ENCODE results near the gene TSPO2. TPM values are rescaled to one million over a fixed set of nuclear protein-coding genes. Genes with fewer than 3 reads are reported as not detected.
A peak's percentile ranks its signal among the peaks of the same experiment; 100 is the strongest.

Gene TSPO2
- total RNA-seq, 1 experiment from 2014 or later = not detected

- Histone ChIP-seq H3K4me1 (ENCODE audit: insufficient read depth, low read length, poor library complexity, severe bottlenecking) (no peaks in the 10 kb centered on the region), H3K27me3 (replicated peaks; ENCODE audit: insufficient read depth, low read depth, low read length, poor library complexity) (no peaks in the 10 kb centered on the region), H3K27ac (ENCODE audit: low read depth, low read length, poor library complexity, severe bottlenecking) (no peak overlapping the region), H3K4me3 (ENCODE audit: low read depth, low read length, poor library complexity, severe bottlenecking) (no peak overlapping the region), H3K36me3 (ENCODE audit: insufficient read depth, low read length, poor library complexity, severe bottlenecking) (no peaks in the 10 kb centered on the region), H3K9me3 (ENCODE audit: low read depth, low read length, poor library complexity, severe bottlenecking) (no peaks in the 10 kb centered on the region)
- TF ChIP-seq EZH2 (IDR thresholded peaks at IDR 0.05; ENCODE audit: borderline replicate concordance, low read depth, low read length, poor library complexity, severe bottlenecking) (no peak), CTCF (conservative IDR thresholded peaks at IDR 0.05; ENCODE audit: low read depth, low read length) (no peak)
- ChIA-PET POLR2A (ENCODE audit: low non-redundant PET) (no interaction called here), CTCF (no interaction called here)
- BruUV-seq (replicated peaks) = no TSS peak
- intact Hi-C loops (cut with micrococcal nuclease; ENCODE audit: unreplicated experiment) = loop anchor here (5.0 kb wide), 1 partner anchor 1056 kb away; no protein-coding TSS in a partner anchor
- no peak for DNase-seq (ENCODE audit: low spot score)
Measured at GRCh38 chr6:41038205-41038604, 4.1 kb upstream of the TSPO2 start.

DNA sequence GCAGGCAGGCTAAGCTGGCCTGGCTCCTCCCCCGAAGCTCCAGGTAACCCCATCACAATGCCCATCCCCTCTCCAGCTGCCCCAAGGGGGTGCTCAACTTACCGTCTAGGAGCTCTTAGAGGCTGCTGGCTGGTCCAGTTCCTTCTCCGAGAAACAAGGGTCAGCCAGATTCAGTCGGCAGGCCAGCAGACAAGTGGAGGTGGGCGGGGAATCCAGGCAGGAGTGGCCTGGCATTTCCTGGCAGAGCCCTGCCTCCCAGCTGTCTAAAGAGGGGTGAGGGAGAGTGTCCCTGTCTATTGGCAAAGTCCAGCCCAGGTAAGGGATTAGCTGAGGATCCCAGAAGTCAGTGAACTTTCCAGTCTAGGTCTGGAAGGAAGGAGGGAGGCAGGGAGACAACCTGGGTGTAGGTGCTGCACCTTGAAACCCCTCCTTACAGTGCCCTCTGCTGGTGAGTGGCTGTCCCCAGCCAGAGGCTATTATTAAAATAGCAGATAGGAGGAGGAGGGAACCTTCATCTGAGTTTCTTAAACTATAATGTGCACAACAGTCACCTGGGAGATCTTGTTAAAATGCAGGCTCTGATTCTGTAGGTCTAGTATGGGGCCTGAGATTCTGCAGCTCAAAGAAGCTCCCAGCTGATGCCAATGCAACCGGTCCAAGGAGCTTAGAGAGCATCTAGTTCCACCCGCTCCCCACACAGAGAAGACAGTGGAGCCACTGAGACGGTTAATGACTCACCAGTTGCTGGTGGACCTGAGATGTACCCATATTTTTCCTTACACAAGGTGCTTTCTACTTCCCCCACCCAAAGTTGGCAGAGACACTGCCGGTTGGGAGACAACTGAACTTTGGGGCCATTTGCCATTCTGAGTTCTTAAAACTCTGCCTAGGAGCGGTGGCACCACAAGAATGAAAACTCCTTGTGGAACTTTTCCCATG is 2.9 kb upstream of the TSPO2 start, which contains the start of gene UNC5CL:
Gene UNC5CL, minus strand, starts transcription at position 162 of the 939 bp plus-strand sequence. CDS start 4,147 bp downstream, outside the sequence.
- H3K27ac ChIP-seq (ENCODE audit: low read depth, low read length, poor library complexity, severe bottlenecking) = no peak within 1 kb of the TSS
- no peaks in the 10 kb centered on the region for H3K4me1 ChIP-seq (ENCODE audit: insufficient read depth, low read length, poor library complexity, severe bottlenecking)
- intact Hi-C loops (cut with micrococcal nuclease; ENCODE audit: unreplicated experiment) = loop anchor here (5.0 kb wide), 1 partner anchor 1057 kb away; no protein-coding TSS in a partner anchor
- no peaks in the 10 kb centered on the region for H3K9me3 ChIP-seq (ENCODE audit: low read depth, low read length, poor library complexity, severe bottlenecking)
- CTCF ChIA-PET = no interaction called here
- POLR2A ChIA-PET (ENCODE audit: low non-redundant PET) = interaction anchor here (0.6 kb wide), 1 partner anchor 17 kb away, joined by 5 read pairs; no protein-coding TSS in a partner anchor
- H3K4me3 ChIP-seq (ENCODE audit: low read depth, low read length, poor library complexity, severe bottlenecking) = no peak within 1 kb of the TSS
- DNase-seq (ENCODE audit: low spot score) = peak; percentile 48
- no peaks in the 10 kb centered on the region for H3K36me3 ChIP-seq (ENCODE audit: insufficient read depth, low read length, poor library complexity, severe bottlenecking)
- peak; percentile 93 for TF ChIP-seq CTCF (conservative IDR thresholded peaks at IDR 0.05; ENCODE audit: low read depth, low read length)
- no peak for TF ChIP-seq EZH2 (IDR thresholded peaks at IDR 0.05; ENCODE audit: borderline replicate concordance, low read depth, low read length, poor library complexity, severe bottlenecking)
- H3K27me3 ChIP-seq (replicated peaks; ENCODE audit: insufficient read depth, low read depth, low read length, poor library complexity) = no peaks in the 10 kb centered on the region
- BruUV-seq (replicated peaks) = no TSS peak

DNA sequence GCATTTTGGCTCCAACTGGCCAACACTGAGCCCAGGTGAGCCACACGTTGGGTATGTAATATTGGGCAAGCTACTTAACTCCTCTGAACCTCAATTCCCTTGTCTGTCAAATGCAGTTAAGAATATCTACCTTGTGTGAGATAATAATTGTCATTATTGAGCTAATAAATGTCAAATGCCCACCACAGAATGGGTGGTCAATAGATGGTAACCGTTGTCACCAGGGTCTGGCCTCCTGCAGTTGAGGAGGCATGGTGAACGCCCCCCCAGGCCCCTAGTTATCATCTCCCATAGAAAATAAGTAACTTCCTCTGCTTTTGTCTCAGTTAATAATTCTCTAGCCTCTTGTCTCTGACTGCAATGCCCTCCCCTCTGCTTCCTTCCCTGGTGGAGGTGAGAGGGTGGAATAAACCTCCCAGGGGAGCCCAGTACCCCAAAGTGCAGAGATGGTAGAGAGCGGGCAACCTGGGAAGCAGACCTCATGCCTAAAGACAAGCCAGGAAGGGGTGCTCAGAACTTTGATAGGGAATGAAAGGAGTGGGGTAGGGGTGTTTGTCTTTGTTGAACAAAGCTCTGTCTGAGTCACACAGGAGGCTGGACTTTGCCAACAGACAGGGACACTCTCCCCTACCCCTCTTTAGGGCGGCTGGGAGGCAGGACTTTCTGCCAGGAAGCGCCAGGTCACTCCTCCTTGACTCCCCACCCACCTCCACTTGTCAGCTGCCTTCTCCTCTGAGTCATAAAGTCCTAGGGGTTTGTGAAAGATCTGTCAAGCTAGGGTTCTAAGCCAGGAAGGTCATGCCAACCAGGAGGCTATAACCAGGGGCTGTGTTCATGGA is 1.9 kb upstream of the TSPO2 start:
- BruUV-seq (replicated peaks) = no TSS peak
- ChIA-PET POLR2A (ENCODE audit: low non-redundant PET) (interaction anchor here (0.6 kb wide), 1 partner anchor 237 kb away, joined by 3 read pairs; no protein-coding TSS in a partner anchor), CTCF (no interaction called here)
- no peaks in the 10 kb centered on the region for H3K9me3 ChIP-seq (ENCODE audit: low read depth, low read length, poor library complexity, severe bottlenecking)
- H3K27me3 ChIP-seq (replicated peaks; ENCODE audit: insufficient read depth, low read depth, low read length, poor library complexity) = no peaks in the 10 kb centered on the region
- H3K27ac ChIP-seq (ENCODE audit: low read depth, low read length, poor library complexity, severe bottlenecking) = no peak overlapping the region
- no peaks in the 10 kb centered on the region for H3K4me1 ChIP-seq (ENCODE audit: insufficient read depth, low read length, poor library complexity, severe bottlenecking)
- no peak overlapping the region for H3K4me3 ChIP-seq (ENCODE audit: low read depth, low read length, poor library complexity, severe bottlenecking)
- TF ChIP-seq CTCF (conservative IDR thresholded peaks at IDR 0.05; ENCODE audit: low read depth, low read length) = no peak
- TF ChIP-seq EZH2 (IDR thresholded peaks at IDR 0.05; ENCODE audit: borderline replicate concordance, low read depth, low read length, poor library complexity, severe bottlenecking) = no peak
- H3K36me3 ChIP-seq (ENCODE audit: insufficient read depth, low read length, poor library complexity, severe bottlenecking) = no peaks in the 10 kb centered on the region
- DNase-seq (ENCODE audit: low spot score) = no peak
- intact Hi-C loops (cut with micrococcal nuclease; ENCODE audit: unreplicated experiment) = no loop called here
